RPMI8226 (cell line): ENCODE data around the gene SORBS2.

Source experiments
- DNase-seq: peaks from one replicate; pipeline ENCODE4 v3.0.0-alpha.2; 2015

Gene SORBS2

GRCh38 chr4:185624259-185624589 is 187.8 kb downstream of the SORBS2 start:
- DNase-seq, result no peak

- no peak for DNase-seq
Measured at GRCh38 chr4:185623444-185624258, 188.3 kb downstream of the SORBS2 start.

GRCh38 chr4:185608185-185608584 is 203.8 kb downstream of the SORBS2 start:
- DNase-seq, result no peak

- no peak for DNase-seq
Measured at GRCh38 chr4:185602397-185602796, 209.6 kb downstream of the SORBS2 start.

- DNase-seq, result no peak
Measured at GRCh38 chr4:185600801-185601434, 211.1 kb downstream of the SORBS2 start.

GRCh38 chr4:185599553-185600243 is 212.3 kb downstream of the SORBS2 start:
- DNase-seq, result no peak

GRCh38 chr4:185598846-185599552 is 213.0 kb downstream of the SORBS2 start:
- DNase-seq, result no peak

- DNase-seq, result peak; percentile 58
Measured at GRCh38 chr4:185597532-185598188, 214.3 kb downstream of the SORBS2 start.

GRCh38 chr4:185592845-185593488 is 219.0 kb downstream of the SORBS2 start:
- DNase-seq, result peak; percentile 8

GRCh38 chr4:185592438-185592837 is 219.6 kb downstream of the SORBS2 start:
- no peak for DNase-seq

GRCh38 chr4:185591679-185592141 is 220.3 kb downstream of the SORBS2 start:
- DNase-seq, result no peak

GRCh38 chr4:185590982-185591381 is 221.0 kb downstream of the SORBS2 start:
- DNase-seq, result no peak

- DNase-seq, result no peak
Measured at GRCh38 chr4:185589067-185589836, 222.7 kb downstream of the SORBS2 start.

GRCh38 chr4:185587427-185588161 is 224.4 kb downstream of the SORBS2 start:
- peak; percentile 48 for DNase-seq

GRCh38 chr4:185587030-185587426 is 225.0 kb downstream of the SORBS2 start:
- no peak for DNase-seq

- no peak for DNase-seq
Measured at GRCh38 chr4:185585211-185585610, 226.8 kb downstream of the SORBS2 start.

GRCh38 chr4:185583813-185584212 is 228.2 kb downstream of the SORBS2 start:
- no peak for DNase-seq

GRCh38 chr4:185582651-185583400 is 229.2 kb downstream of the SORBS2 start:
- no peak for DNase-seq

GRCh38 chr4:185580699-185581098 is 231.3 kb downstream of the SORBS2 start:
- no peak for DNase-seq

GRCh38 chr4:185578284-185578683 is 233.7 kb downstream of the SORBS2 start:
- DNase-seq, result no peak
